CD4-positive, alpha-beta T cell (primary cell): ENCODE results near the gene THUMPD2. TPM values are rescaled to one million over a fixed set of nuclear protein-coding genes. Genes with fewer than 3 reads are reported as not detected.

Experiments
- ATAC-seq: fragments of 200-7000 bp; cut with Tn5 transposase; one replicate; pipeline ENCODE4 v1.10.0; 2022; ENCODE audit warnings: mild to moderate bottlenecking; ENCODE audit not compliant: poor library complexity
- CTCF ChIA-PET: fragments of 350-600 bp; sonication (Branson Sonifier 250); formaldehyde crosslinking; loops from one replicate; lab custom pipeline; 2021; ENCODE audit warnings: antibody characterized with exemption, inconsistent platforms; lab: Charles Lee
- POLR2A ChIA-PET: fragments of 350-600 bp; sonication (Branson Sonifier 250); formaldehyde crosslinking; loops from one replicate; lab custom pipeline; 2021; ENCODE audit warnings: antibody characterized with exemption, inconsistent platforms; lab: Charles Lee
- DNase-seq, 14 experiments: peaks; one replicate each; pipeline ENCODE4 v3.0.0-alpha.2; 2013 to 2020; ENCODE audit warnings: mixed read lengths in 2 of 14
- H3K27ac ChIP-seq, 2 donors: one replicate each; pipeline versions ENCODE4 v1.5.1 to v1.7.0; 2013; ENCODE audit warnings: low read length in 2 of 2, low read depth in 1 of 2, mild to moderate bottlenecking in 1 of 2
- H3K27me3 ChIP-seq, 2 experiments: 1 replicate in 1 of 2; 2 replicates in 1 of 2; pipeline versions ENCODE4 v1.6.1 to v1.7.0; 2013; ENCODE audit warnings: low read length in 2 of 2, control low read depth in 1 of 2, mild to moderate bottlenecking in 1 of 2, moderate library complexity in 1 of 2; ENCODE audit not compliant: insufficient read depth in 2 of 2, control insufficient read depth in 1 of 2
- H3K36me3 ChIP-seq: one replicate; pipeline ENCODE4 v1.6.1; 2013; ENCODE audit warnings: low read length, control low read depth; ENCODE audit not compliant: insufficient read depth
- H3K4me1 ChIP-seq: one replicate; pipeline ENCODE4 v1.6.1; 2013; ENCODE audit warnings: low read length, control low read depth; ENCODE audit not compliant: insufficient read depth
- H3K4me3 ChIP-seq: one replicate; pipeline ENCODE4 v1.5.1; 2013; ENCODE audit warnings: mild to moderate bottlenecking, low read length, moderate library complexity
- H3K9me3 ChIP-seq, 2 experiments: 1 replicate in 1 of 2; 2 replicates in 1 of 2; pipeline versions ENCODE4 v1.6.1 to v1.7.0; 2013; ENCODE audit warnings: low read length in 2 of 2, mild to moderate bottlenecking in 2 of 2, control low read depth in 1 of 2, moderate library complexity in 1 of 2; ENCODE audit not compliant: control insufficient read depth in 1 of 2, insufficient read depth in 1 of 2
- H3K27ac Mint-ChIP-seq: one replicate; pipeline ENCODE4 v1.8.0; 2020; ENCODE audit warnings: mixed read lengths
- H3K27me3 Mint-ChIP-seq: one replicate; pipeline ENCODE4 v1.8.0; 2021; ENCODE audit warnings: mixed read lengths
- H3K36me3 Mint-ChIP-seq: one replicate; pipeline ENCODE4 v1.8.0; 2021; ENCODE audit warnings: low read depth, mixed read lengths
- H3K4me1 Mint-ChIP-seq: one replicate; pipeline ENCODE4 v1.8.0; 2021; ENCODE audit warnings: low read depth, mixed read lengths
- H3K4me3 Mint-ChIP-seq: one replicate; pipeline ENCODE4 v1.8.0; 2020; ENCODE audit warnings: mild to moderate bottlenecking, mixed read lengths
- H3K9me3 Mint-ChIP-seq: one replicate; pipeline ENCODE4 v1.8.0; 2020; ENCODE audit warnings: mixed read lengths
- intact Hi-C, 2 experiments: fragments of 100-400 bp; cut with DNase I in 1 of 2; cut with micrococcal nuclease in 1 of 2; formaldehyde crosslinking; loops; one replicate each; pipeline versions ENCODE4 v1.15.1 to v1.9.0; 2023 to 2025; cut with DNase I, micrococcal nuclease
- total RNA-seq, 174 experiments: library from RNA in 2 of 174; stranded (reverse) in 2 of 174; gene quantifications; one replicate each; pipeline ENCODE4 v1.2.3 and lab custom pipeline; 2021 to 2026
- TF ChIP-seq, protein P1 (sequence below): fragments of 200-600 bp; IDR thresholded peaks from one replicate; pipeline ENCODE4 v1.8.0; 2022; ENCODE audit warnings: antibody characterized with exemption, mild to moderate bottlenecking

The THUMPD2 gene
- total RNA-seq, 2 experiments from 2014 or later, result 13.7 to 15.5 TPM

GRCh38 chr2:39706945-39707344, 72.1 kb downstream of the THUMPD2 start:
- peaks cover 5% of the 10 kb centered on the region for H3K27me3 Mint-ChIP-seq
- peaks cover 0 to 4% of the 10 kb centered on the region in 2 experiments for H3K27me3 ChIP-seq
- H3K9me3 Mint-ChIP-seq, result peaks cover 5% of the 10 kb centered on the region
- no peak overlapping the region for H3K27ac ChIP-seq
- intact Hi-C loops, result no loop called here
- CTCF ChIA-PET, result no interaction called here
- H3K27ac Mint-ChIP-seq, result no peak overlapping the region
- no peaks in the 10 kb centered on the region for H3K4me1 ChIP-seq
- no peaks in the 10 kb centered on the region for H3K36me3 ChIP-seq
- no peak for ATAC-seq
- no peak for DNase-seq
- POLR2A ChIA-PET, result no interaction called here
- no peak overlapping the region for H3K4me3 ChIP-seq
- H3K4me1 Mint-ChIP-seq, result no peaks in the 10 kb centered on the region
- TF ChIP-seq, protein P1, sequence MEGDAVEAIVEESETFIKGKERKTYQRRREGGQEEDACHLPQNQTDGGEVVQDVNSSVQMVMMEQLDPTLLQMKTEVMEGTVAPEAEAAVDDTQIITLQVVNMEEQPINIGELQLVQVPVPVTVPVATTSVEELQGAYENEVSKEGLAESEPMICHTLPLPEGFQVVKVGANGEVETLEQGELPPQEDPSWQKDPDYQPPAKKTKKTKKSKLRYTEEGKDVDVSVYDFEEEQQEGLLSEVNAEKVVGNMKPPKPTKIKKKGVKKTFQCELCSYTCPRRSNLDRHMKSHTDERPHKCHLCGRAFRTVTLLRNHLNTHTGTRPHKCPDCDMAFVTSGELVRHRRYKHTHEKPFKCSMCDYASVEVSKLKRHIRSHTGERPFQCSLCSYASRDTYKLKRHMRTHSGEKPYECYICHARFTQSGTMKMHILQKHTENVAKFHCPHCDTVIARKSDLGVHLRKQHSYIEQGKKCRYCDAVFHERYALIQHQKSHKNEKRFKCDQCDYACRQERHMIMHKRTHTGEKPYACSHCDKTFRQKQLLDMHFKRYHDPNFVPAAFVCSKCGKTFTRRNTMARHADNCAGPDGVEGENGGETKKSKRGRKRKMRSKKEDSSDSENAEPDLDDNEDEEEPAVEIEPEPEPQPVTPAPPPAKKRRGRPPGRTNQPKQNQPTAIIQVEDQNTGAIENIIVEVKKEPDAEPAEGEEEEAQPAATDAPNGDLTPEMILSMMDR, result no peak
- H3K9me3 ChIP-seq, result peaks cover 0 to 8% of the 10 kb centered on the region in 2 experiments
- peaks cover 4% of the 10 kb centered on the region for H3K36me3 Mint-ChIP-seq
- no peak overlapping the region for H3K4me3 Mint-ChIP-seq

GRCh38 chr2:39706312-39706711, 72.7 kb downstream of the THUMPD2 start:
- ATAC-seq (no peak), DNase-seq (no peak)
- Mint-ChIP-seq H3K27ac (no peak overlapping the region), H3K36me3 (peaks cover 4% of the 10 kb centered on the region), H3K4me3 (no peak overlapping the region), H3K9me3 (peaks cover 7% of the 10 kb centered on the region), H3K4me1 (no peaks in the 10 kb centered on the region), H3K27me3 (peaks cover 5% of the 10 kb centered on the region)
- no peaks in the 10 kb centered on the region for H3K4me1 ChIP-seq
- H3K27me3 ChIP-seq, result peaks cover 0 to 4% of the 10 kb centered on the region in 2 experiments
- ChIA-PET POLR2A (no interaction called here), CTCF (no interaction called here)
- H3K36me3 ChIP-seq, result no peaks in the 10 kb centered on the region
- intact Hi-C loops, result no loop called here
- TF ChIP-seq, protein P1, result no peak
- peaks cover 0 to 14% of the 10 kb centered on the region in 2 experiments for H3K9me3 ChIP-seq
- H3K4me3 ChIP-seq, result no peak overlapping the region
- H3K27ac ChIP-seq, result no peak overlapping the region

DNA sequence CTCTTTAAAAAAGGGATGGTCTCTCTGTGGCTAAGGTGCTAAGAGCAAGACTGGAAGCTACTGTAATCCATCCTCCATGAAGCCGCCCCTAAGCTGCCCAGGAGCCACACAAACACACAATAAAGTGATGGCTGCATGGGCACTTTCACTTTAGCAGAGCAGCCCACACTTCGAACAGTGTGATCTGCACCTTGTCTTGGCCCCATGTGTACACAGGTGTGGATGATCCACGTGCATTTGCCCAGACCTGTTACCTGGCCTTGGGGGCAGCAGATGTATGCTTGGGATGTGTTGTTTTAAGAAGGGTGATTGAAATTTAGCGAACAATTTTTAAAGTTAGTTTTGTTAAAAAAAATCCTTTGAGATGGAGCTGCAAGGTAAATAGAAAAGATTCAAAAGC, 73.4 kb downstream of the THUMPD2 start:
- ATAC-seq (no peak), DNase-seq (no peak)
- Mint-ChIP-seq H3K4me3 (no peak overlapping the region), H3K36me3 (peaks cover 4% of the 10 kb centered on the region), H3K27me3 (peaks cover 5% of the 10 kb centered on the region), H3K27ac (no peak overlapping the region), H3K4me1 (no peaks in the 10 kb centered on the region), H3K9me3 (peaks cover 11% of the 10 kb centered on the region)
- no peaks in the 10 kb centered on the region for H3K4me1 ChIP-seq
- CTCF ChIA-PET, result no interaction called here
- intact Hi-C loops, result no loop called here
- no peak overlapping the region for H3K27ac ChIP-seq
- H3K27me3 ChIP-seq, result peaks cover 0 to 4% of the 10 kb centered on the region in 2 experiments
- H3K4me3 ChIP-seq, result no peak overlapping the region
- H3K9me3 ChIP-seq, result peaks cover 0 to 20% of the 10 kb centered on the region in 2 experiments
- POLR2A ChIA-PET, result no interaction called here
- no peaks in the 10 kb centered on the region for H3K36me3 ChIP-seq
- TF ChIP-seq, protein P1, result no peak
